H9 (cell line): ENCODE data around the gene RTN4R. TPM values are rescaled to one million over a fixed set of nuclear protein-coding genes. Genes with fewer than 3 reads are reported as not detected.

ENCODE experiments used
- DNase-seq: peaks from one replicate; pipeline ENCODE4 v3.0.0-alpha.2; 2017
- H2AFZ ChIP-seq: one replicate; pipeline ENCODE4 v1.6.1; 2013; ENCODE audit warnings: mild to moderate bottlenecking, low read length, control low read depth, moderate library complexity
- H2AK5ac ChIP-seq: 2 replicates; pipeline ENCODE4 v1.6.1; 2013; ENCODE audit warnings: low read length, control low read depth, mixed read lengths; ENCODE audit not compliant: insufficient read length
- H2BK120ac ChIP-seq: one replicate; pipeline ENCODE4 v1.6.1; 2013; ENCODE audit warnings: low read depth, mild to moderate bottlenecking, low read length, control low read depth, inconsistent platforms; ENCODE audit not compliant: poor library complexity, severe bottlenecking
- H2BK12ac ChIP-seq: 2 replicates; pipeline ENCODE4 v1.6.1; 2013; ENCODE audit warnings: low read length, control low read depth, mixed read lengths, low read depth; ENCODE audit not compliant: insufficient read length
- H2BK15ac ChIP-seq: 2 replicates; pipeline ENCODE4 v1.6.1; 2013; ENCODE audit warnings: low read depth, low read length, control low read depth
- H2BK20ac ChIP-seq: one replicate; pipeline ENCODE4 v1.6.1; 2013; ENCODE audit warnings: low read depth, mild to moderate bottlenecking, low read length, control low read depth, inconsistent platforms; ENCODE audit not compliant: poor library complexity, severe bottlenecking
- H2BK5ac ChIP-seq: 2 replicates; pipeline ENCODE4 v1.6.1; 2013; ENCODE audit warnings: low read length, control low read depth, mixed read lengths; ENCODE audit not compliant: insufficient read length
- H3K14ac ChIP-seq: 2 replicates; pipeline ENCODE4 v1.6.1; 2013; ENCODE audit warnings: low read length, control low read depth; ENCODE audit not compliant: insufficient read depth
- H3K18ac ChIP-seq: 2 replicates; pipeline ENCODE4 v1.6.1; 2013; ENCODE audit warnings: low read depth, mild to moderate bottlenecking, mixed read lengths, low read length, control low read depth; ENCODE audit not compliant: insufficient read length
- H3K23ac ChIP-seq: 2 replicates; pipeline ENCODE4 v1.6.1; 2013; ENCODE audit warnings: low read length, control low read depth, mixed read lengths, low read depth; ENCODE audit not compliant: insufficient read length
- H3K23me2 ChIP-seq: 2 replicates; pipeline ENCODE4 v1.6.1; 2013; ENCODE audit warnings: low read depth, mild to moderate bottlenecking, mixed read lengths, low read length, control low read depth; ENCODE audit not compliant: insufficient read length, poor library complexity, severe bottlenecking
- H3K27ac ChIP-seq: 2 replicates; pipeline ENCODE4 v1.5.1; 2013; ENCODE audit warnings: low read length, control low read depth, mixed read lengths, low read depth; ENCODE audit not compliant: insufficient read length
- H3K27me3 ChIP-seq: 2 replicates; pipeline ENCODE4 v1.6.1; 2013; ENCODE audit warnings: low read length, control low read depth, inconsistent platforms; ENCODE audit not compliant: insufficient read depth
- H3K4ac ChIP-seq: 2 replicates; pipeline ENCODE4 v1.6.1; 2013; ENCODE audit warnings: low read depth, mild to moderate bottlenecking, control low read depth, inconsistent platforms, low read length, moderate library complexity
- H3K4me1 ChIP-seq: 2 replicates; pipeline ENCODE4 v1.6.1; 2013; ENCODE audit warnings: low read length, control low read depth, inconsistent platforms; ENCODE audit not compliant: insufficient read depth
- H3K4me2 ChIP-seq: 2 replicates; pipeline ENCODE4 v1.6.1; 2013; ENCODE audit warnings: low read length, control low read depth, mixed read lengths; ENCODE audit not compliant: insufficient read length, insufficient read depth
- H3K56ac ChIP-seq: 2 replicates; pipeline ENCODE4 v1.6.1; 2013; ENCODE audit warnings: low read depth, mild to moderate bottlenecking, mixed read lengths, low read length, control low read depth; ENCODE audit not compliant: insufficient read length
- H3K79me1 ChIP-seq: 2 replicates; pipeline ENCODE4 v1.6.1; 2013; ENCODE audit warnings: low read depth, mild to moderate bottlenecking, moderate library complexity, low read length, control low read depth, inconsistent platforms; ENCODE audit not compliant: insufficient read depth, poor library complexity, severe bottlenecking
- H3K79me2 ChIP-seq: 2 replicates; pipeline ENCODE4 v1.6.1; 2013; ENCODE audit warnings: low read length, control low read depth, inconsistent platforms; ENCODE audit not compliant: insufficient read depth
- H3K9ac ChIP-seq: 2 replicates; pipeline ENCODE4 v1.6.1; 2013; ENCODE audit warnings: low read length, control low read depth, mixed read lengths; ENCODE audit not compliant: insufficient read length; ENCODE audit errors: extremely low read depth
- H3K9me3 ChIP-seq: one replicate; pipeline ENCODE4 v1.6.1; 2013; ENCODE audit warnings: low read depth, low read length, inconsistent platforms; ENCODE audit not compliant: control insufficient read depth
- H3T11ph ChIP-seq: one replicate; pipeline ENCODE4 v1.6.1; 2013; ENCODE audit warnings: mild to moderate bottlenecking, low read length, control low read depth, inconsistent platforms
- H4K20me1 ChIP-seq: one replicate; pipeline ENCODE4 v1.6.1; 2013; ENCODE audit not compliant: control insufficient read depth, insufficient read length, insufficient read depth
- H4K5ac ChIP-seq: 2 replicates; pipeline ENCODE4 v1.6.1; 2013; ENCODE audit warnings: low read depth, mild to moderate bottlenecking, mixed read lengths, low read length, control low read depth; ENCODE audit not compliant: insufficient read length
- H4K8ac ChIP-seq: replicated peaks from 2 replicates; pipeline ENCODE4 v1.6.1; 2013; ENCODE audit warnings: low read length, control low read depth, mixed read lengths, low read depth; ENCODE audit not compliant: insufficient read length
- H4K91ac ChIP-seq: 2 replicates; pipeline ENCODE4 v1.6.1; 2013; ENCODE audit warnings: low read depth, mild to moderate bottlenecking, moderate library complexity, mixed read lengths, low read length, control low read depth; ENCODE audit not compliant: insufficient read length
- H3K27ac Mint-ChIP-seq, 3 experiments: 2 replicates in 2 of 3; 3 replicates in 1 of 3; pipeline ENCODE4 v1.8.0; 2020 to 2021; ENCODE audit warnings: mixed read lengths in 3 of 3, mild to moderate bottlenecking in 1 of 3, moderate library complexity in 1 of 3
- H3K27me3 Mint-ChIP-seq: 2 replicates; pipeline ENCODE4 v1.8.0; 2021; ENCODE audit warnings: low read depth, mild to moderate bottlenecking, moderate library complexity, mixed read lengths
- H3K36me3 Mint-ChIP-seq, 3 experiments: 2 replicates in 2 of 3; 3 replicates in 1 of 3; pipeline ENCODE4 v1.8.0; 2020 to 2021; ENCODE audit warnings: low read depth in 3 of 3, mixed read lengths in 3 of 3; ENCODE audit not compliant: insufficient read depth in 1 of 3
- H3K4me1 Mint-ChIP-seq, 2 experiments: 2 replicates each; pipeline ENCODE4 v1.8.0; 2020; ENCODE audit warnings: mixed read lengths in 2 of 2
- H3K4me3 Mint-ChIP-seq, 2 experiments: 2 replicates in 1 of 2; 3 replicates in 1 of 2; pipeline ENCODE4 v1.8.0; 2020 to 2021; ENCODE audit warnings: mild to moderate bottlenecking in 2 of 2, mixed read lengths in 2 of 2, moderate library complexity in 1 of 2
- H3K9me3 Mint-ChIP-seq, 2 experiments: 2 replicates in 1 of 2; 3 replicates in 1 of 2; pipeline ENCODE4 v1.8.0; 2020; ENCODE audit warnings: mild to moderate bottlenecking in 2 of 2, mixed read lengths in 2 of 2, moderate library complexity in 1 of 2
- WGBS: extraction: QIAGEN DNeasy Blood & Tissue Kit; methylation state at CpG from one replicate; pipeline ENCODE4 v1.1.7; 2013; ENCODE audit warnings: missing lambda C conversion rate, low lambda C conversion rate, mixed read lengths; ENCODE audit not compliant: insufficient read length; ENCODE audit errors: extremely low coverage; 5-methylcytosine and 5-hydroxymethylcytosine counted together
- total RNA-seq: library from RNA; stranded (reverse); gene quantifications from 2 replicates; pipeline ENCODE4 v1.2.1, GENCODE V29; 2021
- TF ChIP-seq, protein P1 (sequence below): fragments of 200-600 bp; sonication (generic); conservative IDR thresholded peaks from 3 replicates; pipeline ENCODE4 v1.8.0; 2021; ENCODE audit warnings: antibody characterized with exemption, mild to moderate bottlenecking

RTN4R gene
- total RNA-seq, 1 experiment from 2014 or later = 19.0 TPM

GRCh38 chr22:20247608-20248171 lies 20.4 kb downstream of the RTN4R start:
- H2AK5ac ChIP-seq = no peak overlapping the region
- Mint-ChIP-seq H3K4me1 (peaks cover 27 to 32% of the 10 kb centered on the region in 2 experiments), H3K27me3 (no peaks in the 10 kb centered on the region), H3K36me3 (no peaks in the 10 kb centered on the region), H3K9me3 (no peaks in the 10 kb centered on the region; a peak in 1 of 5 replicates), H3K27ac (no peak overlapping the region; a peak in 2 of 7 replicates), H3K4me3 (no peak overlapping the region)
- H3K56ac ChIP-seq = no peak overlapping the region
- no peak overlapping the region for H3K9ac ChIP-seq
- peaks cover 2% of the 10 kb centered on the region for H4K20me1 ChIP-seq
- H2BK20ac ChIP-seq = no peak overlapping the region
- H3K14ac ChIP-seq = no peak overlapping the region
- H3K27ac ChIP-seq = no peak overlapping the region
- TF ChIP-seq, protein P1, sequence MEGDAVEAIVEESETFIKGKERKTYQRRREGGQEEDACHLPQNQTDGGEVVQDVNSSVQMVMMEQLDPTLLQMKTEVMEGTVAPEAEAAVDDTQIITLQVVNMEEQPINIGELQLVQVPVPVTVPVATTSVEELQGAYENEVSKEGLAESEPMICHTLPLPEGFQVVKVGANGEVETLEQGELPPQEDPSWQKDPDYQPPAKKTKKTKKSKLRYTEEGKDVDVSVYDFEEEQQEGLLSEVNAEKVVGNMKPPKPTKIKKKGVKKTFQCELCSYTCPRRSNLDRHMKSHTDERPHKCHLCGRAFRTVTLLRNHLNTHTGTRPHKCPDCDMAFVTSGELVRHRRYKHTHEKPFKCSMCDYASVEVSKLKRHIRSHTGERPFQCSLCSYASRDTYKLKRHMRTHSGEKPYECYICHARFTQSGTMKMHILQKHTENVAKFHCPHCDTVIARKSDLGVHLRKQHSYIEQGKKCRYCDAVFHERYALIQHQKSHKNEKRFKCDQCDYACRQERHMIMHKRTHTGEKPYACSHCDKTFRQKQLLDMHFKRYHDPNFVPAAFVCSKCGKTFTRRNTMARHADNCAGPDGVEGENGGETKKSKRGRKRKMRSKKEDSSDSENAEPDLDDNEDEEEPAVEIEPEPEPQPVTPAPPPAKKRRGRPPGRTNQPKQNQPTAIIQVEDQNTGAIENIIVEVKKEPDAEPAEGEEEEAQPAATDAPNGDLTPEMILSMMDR = no peak
- no peak overlapping the region for H4K91ac ChIP-seq
- H3K23ac ChIP-seq = no peak overlapping the region
- H2BK15ac ChIP-seq = no peak overlapping the region
- no peak for DNase-seq
- H2BK120ac ChIP-seq = no peak overlapping the region
- no peak overlapping the region for H3K4ac ChIP-seq
- no peak overlapping the region for H2BK5ac ChIP-seq
- H3T11ph ChIP-seq = no peak overlapping the region
- H3K4me2 ChIP-seq = no peak overlapping the region
- no peaks in the 10 kb centered on the region for H3K79me1 ChIP-seq
- H3K4me1 ChIP-seq = peaks cover 4% of the 10 kb centered on the region; the same call in 1 of the 2 replicates
- H2AFZ ChIP-seq = no peak overlapping the region
- H3K79me2 ChIP-seq = no peaks in the 10 kb centered on the region; the same call in 1 of the 2 replicates
- no peak overlapping the region for H4K8ac ChIP-seq
- no peaks in the 10 kb centered on the region for H3K9me3 ChIP-seq
- H3K23me2 ChIP-seq = no peaks in the 10 kb centered on the region
- no peaks in the 10 kb centered on the region for H3K27me3 ChIP-seq
- no peak overlapping the region for H3K18ac ChIP-seq
- no peak overlapping the region for H2BK12ac ChIP-seq
- WGBS = no CpG with 5 or more reads among the region's 6 CpGs
- H4K5ac ChIP-seq = no peak overlapping the region
